ENCODE results near the gene GATB.

Gene GATB

DNA sequence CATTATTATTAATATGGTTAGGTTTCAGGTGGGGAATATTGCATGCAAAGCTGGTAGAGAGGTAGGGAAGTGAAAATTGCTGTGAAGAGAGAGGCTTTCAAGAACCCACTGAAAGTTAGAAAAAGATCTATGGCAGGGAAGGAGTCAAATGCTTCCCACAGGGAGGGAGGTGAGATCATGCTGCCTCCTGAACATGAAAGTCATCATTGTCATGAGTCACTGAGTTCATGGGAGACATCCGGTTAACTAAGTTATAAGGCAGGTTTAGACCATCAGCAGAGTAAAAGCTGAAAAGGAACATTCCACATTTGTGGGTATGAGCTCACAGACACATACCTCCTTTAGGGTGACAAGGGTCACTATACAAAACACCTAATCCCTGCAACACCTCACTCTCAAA is 16.2 kb downstream of the GATB start:
- no peaks in the 10 kb centered on the region for H3K9me3 ChIP-seq (ENCODE audit: control insufficient read depth, insufficient read depth, low read depth, low read length)
- no peaks in the 10 kb centered on the region; the same call in 1 of the 2 replicates for H3K4me1 ChIP-seq (ENCODE audit: control insufficient read depth, insufficient read depth, low read length)
- no peak overlapping the region for H3K27ac ChIP-seq (ENCODE audit: extremely low read depth, low read depth, low read length)
- no peak overlapping the region for H3K4me3 ChIP-seq (ENCODE audit: low read depth, low read length)
- ChIA-PET POLR2A (no interaction called here), CTCF (no interaction called here)
- no peaks in the 10 kb centered on the region for H3K36me3 ChIP-seq (ENCODE audit: control insufficient read depth in 2 of 2, insufficient read depth in 1 of 2, low read length in 2 of 2)
- no peak for TF ChIP-seq ZNF580 (tag by site-specific recombination; IDR thresholded peaks at IDR 0.05)
- TF ChIP-seq ZNF184 (tag by site-specific recombination; IDR thresholded peaks at IDR 0.05): 0 out of 2 replicates have a peak, but pooled peaks have one; percentile 43
- TF ChIP-seq, protein P1, sequence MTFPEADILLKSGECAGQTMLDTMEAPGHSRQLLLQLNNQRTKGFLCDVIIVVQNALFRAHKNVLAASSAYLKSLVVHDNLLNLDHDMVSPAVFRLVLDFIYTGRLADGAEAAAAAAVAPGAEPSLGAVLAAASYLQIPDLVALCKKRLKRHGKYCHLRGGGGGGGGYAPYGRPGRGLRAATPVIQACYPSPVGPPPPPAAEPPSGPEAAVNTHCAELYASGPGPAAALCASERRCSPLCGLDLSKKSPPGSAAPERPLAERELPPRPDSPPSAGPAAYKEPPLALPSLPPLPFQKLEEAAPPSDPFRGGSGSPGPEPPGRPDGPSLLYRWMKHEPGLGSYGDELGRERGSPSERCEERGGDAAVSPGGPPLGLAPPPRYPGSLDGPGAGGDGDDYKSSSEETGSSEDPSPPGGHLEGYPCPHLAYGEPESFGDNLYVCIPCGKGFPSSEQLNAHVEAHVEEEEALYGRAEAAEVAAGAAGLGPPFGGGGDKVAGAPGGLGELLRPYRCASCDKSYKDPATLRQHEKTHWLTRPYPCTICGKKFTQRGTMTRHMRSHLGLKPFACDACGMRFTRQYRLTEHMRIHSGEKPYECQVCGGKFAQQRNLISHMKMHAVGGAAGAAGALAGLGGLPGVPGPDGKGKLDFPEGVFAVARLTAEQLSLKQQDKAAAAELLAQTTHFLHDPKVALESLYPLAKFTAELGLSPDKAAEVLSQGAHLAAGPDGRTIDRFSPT (tag by site-specific recombination; IDR thresholded peaks at IDR 0.05): peak; percentile 62; the same call in 1 of the 2 replicates
- TF ChIP-seq ZNF660 (tag by site-specific recombination; IDR thresholded peaks at IDR 0.05): peak; percentile 66; the same call in 1 of the 2 replicates
- peak; percentile 71 for TF ChIP-seq PRDM1 (tag by site-specific recombination; IDR thresholded peaks at IDR 0.05)
- peak; percentile 42 for TF ChIP-seq ZIC2 (tag by site-specific recombination; IDR thresholded peaks at IDR 0.05)
- TF ChIP-seq ZNF394 (tag by site-specific recombination; IDR thresholded peaks at IDR 0.05; ENCODE audit: borderline replicate concordance): 0 out of 2 replicates have a peak, but pooled peaks have one; percentile 11
- TF ChIP-seq ZNF366 (tag by site-specific recombination; conservative IDR thresholded peaks at IDR 0.05): peak; percentile 78
- no peak for TF ChIP-seq ZNF560 (tag by site-specific recombination; IDR thresholded peaks at IDR 0.05; ENCODE audit: borderline replicate concordance)
- TF ChIP-seq ZNF596 (tag by site-specific recombination; IDR thresholded peaks at IDR 0.05): no peak
- TF ChIP-seq, protein P2, sequence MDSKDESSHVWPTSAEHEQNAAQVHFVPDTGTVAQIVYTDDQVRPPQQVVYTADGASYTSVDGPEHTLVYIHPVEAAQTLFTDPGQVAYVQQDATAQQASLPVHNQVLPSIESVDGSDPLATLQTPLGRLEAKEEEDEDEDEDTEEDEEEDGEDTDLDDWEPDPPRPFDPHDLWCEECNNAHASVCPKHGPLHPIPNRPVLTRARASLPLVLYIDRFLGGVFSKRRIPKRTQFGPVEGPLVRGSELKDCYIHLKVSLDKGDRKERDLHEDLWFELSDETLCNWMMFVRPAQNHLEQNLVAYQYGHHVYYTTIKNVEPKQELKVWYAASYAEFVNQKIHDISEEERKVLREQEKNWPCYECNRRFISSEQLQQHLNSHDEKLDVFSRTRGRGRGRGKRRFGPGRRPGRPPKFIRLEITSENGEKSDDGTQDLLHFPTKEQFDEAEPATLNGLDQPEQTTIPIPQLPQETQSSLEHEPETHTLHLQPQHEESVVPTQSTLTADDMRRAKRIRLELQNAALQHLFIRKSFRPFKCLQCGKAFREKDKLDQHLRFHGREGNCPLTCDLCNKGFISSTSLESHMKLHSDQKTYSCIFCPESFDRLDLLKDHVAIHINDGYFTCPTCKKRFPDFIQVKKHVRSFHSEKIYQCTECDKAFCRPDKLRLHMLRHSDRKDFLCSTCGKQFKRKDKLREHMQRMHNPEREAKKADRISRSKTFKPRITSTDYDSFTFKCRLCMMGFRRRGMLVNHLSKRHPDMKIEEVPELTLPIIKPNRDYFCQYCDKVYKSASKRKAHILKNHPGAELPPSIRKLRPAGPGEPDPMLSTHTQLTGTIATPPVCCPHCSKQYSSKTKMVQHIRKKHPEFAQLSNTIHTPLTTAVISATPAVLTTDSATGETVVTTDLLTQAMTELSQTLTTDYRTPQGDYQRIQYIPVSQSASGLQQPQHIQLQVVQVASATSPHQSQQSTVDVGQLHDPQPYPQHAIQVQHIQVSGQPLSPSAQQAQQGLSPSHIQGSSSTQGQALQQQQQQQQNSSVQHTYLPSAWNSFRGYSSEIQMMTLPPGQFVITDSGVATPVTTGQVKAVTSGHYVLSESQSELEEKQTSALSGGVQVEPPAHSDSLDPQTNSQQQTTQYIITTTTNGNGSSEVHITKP (tag by site-specific recombination; IDR thresholded peaks at IDR 0.05): peak; percentile 87
- no peak for TF ChIP-seq REST (tag by site-specific recombination; IDR thresholded peaks at IDR 0.05)
- TF ChIP-seq ZNF629 (tag by site-specific recombination; IDR thresholded peaks at IDR 0.05): peak; percentile 92
- TF ChIP-seq, protein P3, sequence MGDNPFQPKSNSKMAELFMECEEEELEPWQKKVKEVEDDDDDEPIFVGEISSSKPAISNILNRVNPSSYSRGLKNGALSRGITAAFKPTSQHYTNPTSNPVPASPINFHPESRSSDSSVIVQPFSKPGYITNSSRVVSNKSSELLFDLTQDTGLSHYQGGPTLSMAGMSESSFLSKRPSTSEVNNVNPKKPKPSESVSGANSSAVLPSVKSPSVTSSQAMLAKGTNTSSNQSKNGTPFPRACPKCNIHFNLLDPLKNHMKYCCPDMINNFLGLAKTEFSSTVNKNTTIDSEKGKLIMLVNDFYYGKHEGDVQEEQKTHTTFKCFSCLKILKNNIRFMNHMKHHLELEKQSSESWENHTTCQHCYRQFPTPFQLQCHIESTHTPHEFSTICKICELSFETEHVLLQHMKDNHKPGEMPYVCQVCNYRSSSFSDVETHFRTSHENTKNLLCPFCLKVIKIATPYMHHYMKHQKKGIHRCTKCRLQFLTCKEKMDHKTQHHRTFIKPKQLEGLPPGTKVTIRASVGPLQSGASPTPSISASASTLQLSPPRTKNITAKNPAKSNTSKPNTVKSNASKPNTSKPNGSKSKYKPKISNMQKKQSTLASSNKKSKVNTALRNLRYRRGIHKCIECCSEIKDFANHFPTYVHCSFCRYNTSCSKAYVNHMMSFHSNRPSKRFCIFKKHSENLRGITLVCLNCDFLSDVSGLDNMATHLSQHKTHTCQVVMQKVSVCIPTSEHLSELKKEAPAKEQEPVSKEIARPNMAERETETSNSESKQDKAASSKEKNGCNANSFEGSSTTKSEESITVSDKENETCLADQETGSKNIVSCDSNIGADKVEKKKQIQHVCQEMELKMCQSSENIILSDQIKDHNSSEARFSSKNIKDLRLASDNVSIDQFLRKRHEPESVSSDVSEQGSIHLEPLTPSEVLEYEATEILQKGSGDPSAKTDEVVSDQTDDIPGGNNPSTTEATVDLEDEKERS (tag by site-specific recombination; IDR thresholded peaks at IDR 0.05): no peak
- TF ChIP-seq FEZF1 (tag by site-specific recombination; IDR thresholded peaks at IDR 0.05): peak; percentile 76
- peak; percentile 85 for TF ChIP-seq GLIS1 (tag by site-specific recombination; IDR thresholded peaks at IDR 0.05)
- no peak for TF ChIP-seq GLIS2 (tag by site-specific recombination; IDR thresholded peaks at IDR 0.05)
- peak; percentile 85 for TF ChIP-seq ZBTB21 (tag by site-specific recombination; IDR thresholded peaks at IDR 0.05)
- TF ChIP-seq WT1 (tag by site-specific recombination; IDR thresholded peaks at IDR 0.05): 0 out of 2 replicates have a peak, but pooled peaks have one; percentile 40
- TF ChIP-seq, protein P4, sequence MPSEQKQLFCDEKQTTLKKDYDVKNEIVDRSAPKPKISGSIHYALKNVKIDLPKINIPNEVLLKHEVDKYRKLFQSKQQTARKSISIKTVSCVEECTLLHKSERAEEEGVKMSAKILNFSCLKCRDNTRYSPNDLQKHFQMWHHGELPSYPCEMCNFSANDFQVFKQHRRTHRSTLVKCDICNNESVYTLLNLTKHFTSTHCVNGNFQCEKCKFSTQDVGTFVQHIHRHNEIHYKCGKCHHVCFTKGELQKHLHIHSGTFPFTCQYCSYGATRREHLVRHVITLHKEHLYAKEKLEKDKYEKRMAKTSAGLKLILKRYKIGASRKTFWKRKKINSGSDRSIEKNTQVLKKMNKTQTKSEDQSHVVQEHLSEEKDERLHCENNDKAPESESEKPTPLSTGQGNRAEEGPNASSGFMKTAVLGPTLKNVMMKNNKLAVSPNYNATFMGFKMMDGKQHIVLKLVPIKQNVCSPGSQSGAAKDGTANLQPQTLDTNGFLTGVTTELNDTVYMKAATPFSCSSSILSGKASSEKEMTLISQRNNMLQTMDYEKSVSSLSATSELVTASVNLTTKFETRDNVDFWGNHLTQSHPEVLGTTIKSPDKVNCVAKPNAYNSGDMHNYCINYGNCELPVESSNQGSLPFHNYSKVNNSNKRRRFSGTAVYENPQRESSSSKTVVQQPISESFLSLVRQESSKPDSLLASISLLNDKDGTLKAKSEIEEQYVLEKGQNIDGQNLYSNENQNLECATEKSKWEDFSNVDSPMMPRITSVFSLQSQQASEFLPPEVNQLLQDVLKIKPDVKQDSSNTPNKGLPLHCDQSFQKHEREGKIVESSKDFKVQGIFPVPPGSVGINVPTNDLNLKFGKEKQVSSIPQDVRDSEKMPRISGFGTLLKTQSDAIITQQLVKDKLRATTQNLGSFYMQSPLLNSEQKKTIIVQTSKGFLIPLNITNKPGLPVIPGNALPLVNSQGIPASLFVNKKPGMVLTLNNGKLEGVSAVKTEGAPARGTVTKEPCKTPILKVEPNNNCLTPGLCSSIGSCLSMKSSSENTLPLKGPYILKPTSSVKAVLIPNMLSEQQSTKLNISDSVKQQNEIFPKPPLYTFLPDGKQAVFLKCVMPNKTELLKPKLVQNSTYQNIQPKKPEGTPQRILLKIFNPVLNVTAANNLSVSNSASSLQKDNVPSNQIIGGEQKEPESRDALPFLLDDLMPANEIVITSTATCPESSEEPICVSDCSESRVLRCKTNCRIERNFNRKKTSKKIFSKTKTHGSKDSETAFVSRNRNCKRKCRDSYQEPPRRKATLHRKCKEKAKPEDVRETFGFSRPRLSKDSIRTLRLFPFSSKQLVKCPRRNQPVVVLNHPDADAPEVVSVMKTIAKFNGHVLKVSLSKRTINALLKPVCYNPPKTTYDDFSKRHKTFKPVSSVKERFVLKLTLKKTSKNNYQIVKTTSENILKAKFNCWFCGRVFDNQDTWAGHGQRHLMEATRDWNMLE (tag by site-specific recombination; conservative IDR thresholded peaks at IDR 0.05; ENCODE audit: low read depth): 0 out of 2 replicates have a peak, but pooled peaks have one; percentile 25

Measured in HEK293 (cell line).